ENCODE data around the gene TMEM165.

The TMEM165 gene

DNA sequence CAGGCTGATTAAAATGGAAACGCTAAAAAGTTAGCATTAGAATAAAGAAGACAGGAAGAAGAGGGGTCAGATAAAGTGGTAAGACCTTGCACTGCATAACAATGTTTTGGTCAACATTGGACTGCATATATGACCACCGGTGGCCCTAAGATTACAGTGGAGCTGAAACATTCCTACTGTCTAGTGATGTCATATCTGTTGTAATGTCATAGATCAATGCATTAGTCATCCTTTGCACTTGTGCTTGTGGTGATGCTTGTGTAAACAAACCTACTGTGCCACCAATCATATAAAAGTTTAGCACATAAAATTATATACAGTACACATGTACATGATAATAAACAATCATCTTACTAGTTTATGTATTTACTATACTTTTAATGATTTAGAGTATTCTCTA lies 73.0 kb downstream of the TMEM165 start:
- DNase-seq, result no peak

DNA sequence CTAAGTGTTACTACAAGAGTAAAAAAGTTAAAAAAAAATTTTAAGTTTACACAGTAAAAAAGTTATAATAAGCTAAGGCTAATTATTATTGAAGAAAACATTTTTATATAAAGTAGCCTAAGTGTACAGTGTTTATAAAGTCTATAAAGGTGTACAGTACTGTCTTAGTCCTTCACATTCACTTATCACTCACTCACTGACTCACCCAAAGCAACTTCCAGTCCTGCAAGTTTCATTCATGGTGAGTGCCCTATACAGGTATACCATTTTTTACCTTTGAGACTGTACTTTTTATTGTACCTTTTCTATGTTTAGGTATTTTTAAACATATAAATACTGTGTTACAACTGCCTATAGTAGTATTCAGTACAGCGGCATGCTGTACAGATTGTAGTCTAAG lies 74.2 kb downstream of the TMEM165 start:
- DNase-seq, result no peak

Data from MV-4-11 (cell line).